Measurements from ENCODE around the gene SLC35G2. TPM values are rescaled to one million over a fixed set of nuclear protein-coding genes. Genes with fewer than 3 reads are reported as not detected.

The SLC35G2 gene
- total RNA-seq, 2 donors from 2014 or later, result 6.0 to 8.7 TPM

GRCh38 chr3:136844724-136845123, 25.8 kb downstream of the SLC35G2 start:
- DNase-seq (ENCODE audit: low spot score), result no peak
- no peak for TF ChIP-seq CTCF (IDR thresholded peaks at IDR 0.05)
- Histone ChIP-seq H3K9me3 (no peaks in the 10 kb centered on the region), H3K36me3 (no peaks in the 10 kb centered on the region), H3K27ac (no peak overlapping the region), H3K4me1 (peaks cover 0 to 10% of the 10 kb centered on the region in 2 donors), H3K27me3 (no peaks in the 10 kb centered on the region), H3K4me3 (no peak overlapping the region)

GRCh38 chr3:136852180-136852579, 33.3 kb downstream of the SLC35G2 start:
- no peaks in the 10 kb centered on the region for H3K36me3 ChIP-seq
- no peak for DNase-seq (ENCODE audit: low spot score)
- H3K4me1 ChIP-seq, result no peaks in the 10 kb centered on the region
- H3K27me3 ChIP-seq, result no peaks in the 10 kb centered on the region
- H3K27ac ChIP-seq, result no peak overlapping the region
- TF ChIP-seq CTCF (IDR thresholded peaks at IDR 0.05), result no peak
- H3K4me3 ChIP-seq, result no peak overlapping the region
- H3K9me3 ChIP-seq, result no peaks in the 10 kb centered on the region

- no peak for DNase-seq (ENCODE audit: low spot score)
- H3K4me3 ChIP-seq, result no peak overlapping the region
- H3K4me1 ChIP-seq, result peaks cover 0 to 16% of the 10 kb centered on the region in 2 donors
- H3K36me3 ChIP-seq, result no peaks in the 10 kb centered on the region
- no peaks in the 10 kb centered on the region for H3K9me3 ChIP-seq
- TF ChIP-seq CTCF (IDR thresholded peaks at IDR 0.05), result no peak
- no peaks in the 10 kb centered on the region for H3K27me3 ChIP-seq
- no peak overlapping the region for H3K27ac ChIP-seq
Observed at GRCh38 chr3:136856665-136857064, 37.7 kb downstream of the SLC35G2 start.

- H3K4me1 ChIP-seq, result peaks cover 0 to 21% of the 10 kb centered on the region in 2 donors
- no peak for TF ChIP-seq CTCF (IDR thresholded peaks at IDR 0.05)
- no peaks in the 10 kb centered on the region for H3K9me3 ChIP-seq
- no peak overlapping the region for H3K27ac ChIP-seq
- H3K27me3 ChIP-seq, result no peaks in the 10 kb centered on the region
- DNase-seq (ENCODE audit: low spot score), result no peak
- H3K36me3 ChIP-seq, result no peaks in the 10 kb centered on the region
- H3K4me3 ChIP-seq, result no peak overlapping the region
Observed at GRCh38 chr3:136858381-136858780, 39.5 kb downstream of the SLC35G2 start.

GRCh38 chr3:136860541-136860940, 41.6 kb downstream of the SLC35G2 start:
- Histone ChIP-seq H3K4me3 (peak overlapping the region in 1 of 2 donors; percentile 82), H3K27me3 (no peaks in the 10 kb centered on the region), H3K4me1 (peaks cover 0 to 25% of the 10 kb centered on the region in 2 donors), H3K9me3 (no peaks in the 10 kb centered on the region), H3K36me3 (no peaks in the 10 kb centered on the region), H3K27ac (no peak overlapping the region)
- no peak for TF ChIP-seq CTCF (IDR thresholded peaks at IDR 0.05)
- DNase-seq (ENCODE audit: low spot score), result no peak

- TF ChIP-seq CTCF (IDR thresholded peaks at IDR 0.05), result no peak
- peaks cover 0 to 25% of the 10 kb centered on the region in 2 donors for H3K4me1 ChIP-seq
- H3K9me3 ChIP-seq, result no peaks in the 10 kb centered on the region
Observed at GRCh38 chr3:136861890-136862616, 43.1 kb downstream of the SLC35G2 start, which contains the start of gene NCK1. Gene NCK1, plus strand, starts transcription at chr3:136862208. Its CDS starts 65,794 bp downstream, at chr3:136928002.

More at GRCh38 chr3:136861890-136862616, 43.1 kb downstream of the SLC35G2 start, which contains the start of gene NCK1:
- Histone ChIP-seq H3K27ac (peak within 1 kb of the TSS; percentile 93 to 95), H3K4me3 (peak within 1 kb of the TSS; percentile 69 to 82), H3K27me3 (no peaks in the 10 kb centered on the region), H3K36me3 (no peaks in the 10 kb centered on the region)
- DNase-seq (ENCODE audit: low spot score), result peak; percentile 99
